HFF-Myc (cell line): ENCODE results near the gene PIGB.
A peak's percentile ranks its signal among the peaks of the same experiment; 100 is the strongest.
"Not testable (repeated sequence)": the region's sequence is repeated elsewhere in the genome, so short reads cannot be mapped to it uniquely, and the experiment has no call there.

Experiments used
- DNase-seq: peaks from one replicate; pipeline ENCODE4 v3.0.0-alpha.2; 2011; ENCODE audit warnings: low read depth; ENCODE audit errors: extremely low read depth
- H3K4me3 ChIP-seq: replicated peaks from 2 replicates; pipeline ENCODE4 v1.5.1; 2011; ENCODE audit warnings: low read depth, mild to moderate bottlenecking, control low read depth, low read length
- CTCF ChIP-seq: IDR thresholded peaks from 2 replicates; pipeline ENCODE4 v1.5.1; 2012; ENCODE audit warnings: mild to moderate bottlenecking, low read depth, low read length, control low read depth; ENCODE audit errors: missing control alignments

Gene PIGB

GRCh38 chr15:55288006-55288717, 30.9 kb upstream of the PIGB start:
- no peak overlapping the region for H3K4me3 ChIP-seq
- no peak for TF ChIP-seq CTCF

DNA sequence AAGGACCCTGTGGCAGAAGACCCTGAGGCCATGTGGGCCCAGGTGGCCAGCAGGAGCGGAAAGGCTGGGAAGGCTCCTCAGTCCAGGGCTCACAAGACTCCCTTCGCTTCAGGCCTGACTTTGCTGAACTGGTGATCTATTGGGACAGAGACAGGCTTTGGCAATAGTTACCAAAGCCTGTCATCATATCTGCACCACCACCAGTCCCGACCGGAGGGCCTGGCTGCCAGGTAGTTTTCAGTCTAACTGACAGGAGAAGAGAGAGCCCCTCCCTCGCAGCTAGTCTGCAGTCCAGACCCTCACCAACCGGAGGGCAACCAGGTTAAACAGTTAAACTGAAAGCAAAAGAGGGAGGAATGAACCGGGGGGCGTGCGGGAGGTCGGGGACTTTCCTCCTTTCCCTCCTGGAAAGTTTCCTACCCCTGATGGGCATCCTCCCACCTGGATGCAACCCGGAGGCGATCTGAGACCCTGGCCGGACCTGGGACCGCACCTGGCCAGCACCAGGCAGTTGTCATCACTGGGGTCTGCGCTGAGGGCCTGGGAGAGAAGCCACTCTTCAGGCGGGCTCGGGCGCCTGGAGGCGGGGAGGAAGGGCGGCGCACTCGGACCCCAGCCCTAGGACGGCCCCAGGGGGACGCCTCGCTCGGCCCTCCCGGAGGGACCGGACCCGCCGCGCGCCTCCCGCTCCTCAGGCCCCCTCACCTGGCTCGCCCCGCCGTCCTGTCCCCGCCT, 29.8 kb upstream of the PIGB start:
- no peak for DNase-seq
- H3K4me3 ChIP-seq = peak overlapping the region; percentile 70
- no peak for TF ChIP-seq CTCF

More at GRCh38 chr15:55288006-55288717, 30.9 kb upstream of the PIGB start:
- DNase-seq = no peak

DNA sequence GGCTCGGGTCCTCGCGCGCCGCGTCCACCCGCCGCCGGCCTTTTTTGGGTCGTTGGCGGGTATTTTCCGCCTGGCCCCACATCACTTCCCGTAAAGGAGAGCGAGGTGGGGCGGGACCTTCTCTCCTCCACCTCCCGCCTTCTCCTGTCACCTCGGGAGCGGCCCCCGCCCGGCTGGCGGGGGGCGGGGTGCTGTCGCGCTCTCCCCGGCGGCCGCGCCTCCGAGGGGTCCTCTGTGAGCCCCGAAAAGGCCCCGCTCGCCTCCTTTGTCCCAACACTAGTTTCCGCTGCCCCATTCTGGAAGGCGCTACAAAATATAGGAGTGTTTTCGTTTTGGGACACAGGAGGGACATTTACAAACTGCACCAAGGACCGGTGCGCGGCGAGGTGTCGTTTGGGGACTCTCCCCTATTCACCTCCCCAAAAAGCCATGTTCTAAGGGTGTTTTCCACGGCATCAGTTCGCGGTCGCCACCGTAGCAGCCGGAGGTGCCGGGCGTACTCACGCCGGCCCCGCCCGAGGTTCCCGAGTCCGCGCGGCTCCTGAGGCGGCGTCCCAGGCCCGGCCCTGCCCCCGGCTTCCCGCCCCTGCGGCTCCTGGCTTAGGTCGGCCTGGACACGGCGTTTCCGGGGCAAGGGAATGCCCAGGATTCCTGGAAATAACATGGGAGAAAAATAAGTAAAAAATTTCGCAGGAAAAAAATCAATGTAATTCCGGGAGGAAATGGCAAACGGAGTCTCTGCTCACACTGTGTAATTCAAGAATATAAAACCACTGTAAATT, 29.1 kb upstream of the PIGB start, which contains the start of gene RAB27A:
Gene RAB27A (minus strand): TSS at position 68 of the 782 bp plus-strand sequence. CDS start 54,879 bp downstream, outside the sequence.
- H3K4me3 ChIP-seq = peak within 1 kb of the TSS; percentile 70
- DNase-seq = no peak
- TF ChIP-seq CTCF = no peak

- peak; percentile 96 for TF ChIP-seq CTCF
- DNase-seq = peak; percentile 52
- H3K4me3 ChIP-seq = peak overlapping the region; percentile 70
Observed at GRCh38 chr15:55290528-55291057, 28.4 kb upstream of the PIGB start.

GRCh38 chr15:55297315-55297714, 21.7 kb upstream of the PIGB start:
- no peak overlapping the region for H3K4me3 ChIP-seq
- DNase-seq = no peak
- no peak for TF ChIP-seq CTCF

DNA sequence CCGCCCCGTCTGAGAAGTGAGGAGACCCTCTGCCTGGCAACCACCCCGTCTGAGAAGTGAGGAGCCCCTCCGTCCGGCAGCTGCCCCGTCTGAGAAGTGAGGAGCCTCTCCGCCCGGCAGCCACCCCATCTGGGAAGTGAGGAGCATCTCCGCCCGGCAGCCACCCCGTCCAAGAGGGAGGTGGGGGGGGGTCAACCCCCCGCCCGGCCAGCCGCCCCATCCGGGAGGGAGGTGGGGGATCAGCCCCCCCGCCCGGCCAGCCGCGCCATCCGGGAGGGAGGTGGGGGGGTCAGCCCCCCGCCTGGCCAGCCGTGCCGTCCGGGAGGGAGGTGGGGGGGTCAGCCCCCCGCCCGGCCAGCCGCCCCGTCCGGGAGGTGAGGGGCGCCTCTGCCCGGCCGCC, 16.2 kb upstream of the PIGB start:
- DNase-seq, H3K4me3 ChIP-seq: not testable (repeated sequence)
